ENCODE measurements around the gene TPPP2. TPM values are rescaled to one million over a fixed set of nuclear protein-coding genes. Genes with fewer than 3 reads are reported as not detected.
"Not testable (repeated sequence)": the region's sequence is repeated elsewhere in the genome, so short reads cannot be mapped to it uniquely, and the experiment has no call there.

Gene TPPP2
- not detected for total RNA-seq

DNA sequence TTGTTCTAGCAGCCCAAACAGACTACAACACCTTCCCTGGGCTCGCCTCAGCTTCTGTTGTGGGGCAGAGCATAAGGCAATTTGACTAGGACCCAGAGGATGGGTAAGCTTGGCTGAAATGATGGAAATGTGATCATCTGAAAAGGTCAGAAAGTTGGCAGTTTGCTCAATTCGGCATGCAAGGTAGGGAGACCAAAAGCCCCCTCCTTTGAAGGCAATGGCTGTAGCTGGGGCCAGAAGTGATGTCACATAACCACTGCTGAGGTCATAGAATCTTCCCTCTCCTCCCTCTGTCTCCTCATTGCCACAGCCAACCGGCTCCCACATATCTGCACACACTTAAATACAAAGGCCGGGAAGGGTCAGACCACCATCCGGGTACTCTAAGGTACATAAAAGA is at the start of gene TPPP2:
Gene TPPP2 (plus strand): TSS at position 301 of the 400 bp plus-strand sequence. CDS start 365 bp downstream, outside the sequence.
- no peaks in the 10 kb centered on the region for H3K36me3 ChIP-seq
- no peak for DNase-seq
- H3K9me3 ChIP-seq = no peaks in the 10 kb centered on the region
- peaks cover 0 to 4% (median 1%) of the 10 kb centered on the region in 4 donors for H3K27me3 ChIP-seq
- no peak within 1 kb of the TSS for H3K4me3 ChIP-seq
- peaks cover 10 to 13% (median 12%) of the 10 kb centered on the region in 4 donors for H3K4me1 ChIP-seq
- 90 to 98% methylated on average over 5 of the region's 5 CpGs for WGBS, 2 donors
- TF ChIP-seq EP300 (IDR thresholded peaks at IDR 0.05) (no peak), POLR2A (IDR thresholded peaks at IDR 0.05) (no peak), CTCF (IDR thresholded peaks at IDR 0.05) (no peak), POLR2AphosphoS5 (IDR thresholded peaks at IDR 0.05) (no peak)
- no peak for ATAC-seq (ENCODE audit: low FRiP score in 2 of 2)
- H3K27ac ChIP-seq = no peak within 1 kb of the TSS

DNA sequence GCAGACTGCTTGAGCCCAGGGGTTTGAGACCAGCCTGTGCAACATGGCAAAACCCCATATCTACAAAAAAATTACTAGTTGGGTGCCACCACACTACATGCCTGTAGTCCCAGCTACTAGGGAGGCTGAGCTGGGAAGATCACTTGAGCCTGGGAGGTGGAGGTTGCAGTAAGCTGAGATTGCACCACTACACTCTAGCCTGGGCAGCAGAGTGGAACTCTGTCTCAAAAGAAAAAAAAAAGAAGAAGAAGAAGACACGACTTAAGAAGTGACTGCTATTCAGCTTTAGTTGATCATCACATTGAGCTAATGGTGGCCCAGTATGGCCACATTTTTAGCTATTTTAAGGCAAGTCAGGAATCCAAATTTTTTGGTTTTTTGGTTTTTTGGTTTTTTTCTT is 49.1 kb upstream of the TPPP2 start:
- no peak overlapping the region for H3K27ac ChIP-seq
- no peaks in the 10 kb centered on the region for H3K4me1 ChIP-seq
- no peaks in the 10 kb centered on the region for H3K36me3 ChIP-seq
- no peak for DNase-seq
- ATAC-seq (ENCODE audit: low FRiP score in 2 of 2) = no peak
- no peaks in the 10 kb centered on the region for H3K27me3 ChIP-seq
- no peak for TF ChIP-seq EP300 (IDR thresholded peaks at IDR 0.05)
- TF ChIP-seq POLR2A (IDR thresholded peaks at IDR 0.05) = no peak
- TF ChIP-seq CTCF (IDR thresholded peaks at IDR 0.05) = no peak
- TF ChIP-seq POLR2AphosphoS5 (IDR thresholded peaks at IDR 0.05) = no peak
- H3K4me3 ChIP-seq = no peak overlapping the region
- 76 to 85% methylated on average over 1 of the region's 1 CpG for WGBS, 2 donors
- no peaks in the 10 kb centered on the region for H3K9me3 ChIP-seq

GRCh38 chr14:20982646-20983369 is 47.2 kb upstream of the TPPP2 start:
- DNase-seq = no peak
- Histone ChIP-seq H3K9me3 (no peaks in the 10 kb centered on the region), H3K4me3 (no peak overlapping the region), H3K36me3 (no peaks in the 10 kb centered on the region), H3K27me3 (no peaks in the 10 kb centered on the region), H3K27ac (no peak overlapping the region), H3K4me1 (peaks cover 0 to 5% (median 0%) of the 10 kb centered on the region in 4 donors)
- 75 to 83% methylated on average over 2 of the region's 2 CpGs for WGBS, 2 donors
- no peak for ATAC-seq (ENCODE audit: low FRiP score in 2 of 2)
- TF ChIP-seq CTCF (IDR thresholded peaks at IDR 0.05) (no peak), EP300 (IDR thresholded peaks at IDR 0.05) (no peak), POLR2A (IDR thresholded peaks at IDR 0.05) (no peak), POLR2AphosphoS5 (IDR thresholded peaks at IDR 0.05) (no peak)

DNA sequence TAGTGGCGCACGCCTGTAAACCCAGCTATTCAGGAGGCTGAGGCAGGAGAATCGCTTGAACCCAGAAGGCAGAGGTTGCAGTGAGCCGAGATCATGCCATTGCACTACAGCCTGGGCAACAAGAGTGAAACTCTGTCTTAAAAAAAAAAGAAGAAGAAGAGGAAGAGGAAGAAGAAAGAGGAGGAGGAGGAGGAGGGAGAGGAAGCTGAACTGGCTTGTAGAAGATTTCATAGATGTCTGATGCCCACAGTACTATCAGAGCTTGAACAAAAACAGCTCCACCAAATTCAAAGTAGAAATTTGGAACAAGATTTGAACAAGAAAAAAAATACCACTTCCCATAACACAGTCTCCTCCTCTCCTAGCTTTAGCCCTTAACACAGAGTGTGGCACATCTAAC is 44.4 kb upstream of the TPPP2 start:
- H3K4me3 ChIP-seq; H3K36me3 ChIP-seq; DNase-seq; ATAC-seq (ENCODE audit: low FRiP score in 2 of 2); H3K27ac ChIP-seq; H3K9me3 ChIP-seq; H3K27me3 ChIP-seq: not testable (repeated sequence)
- H3K4me1 ChIP-seq = peaks cover 13 to 15% (median 14%) of the 10 kb centered on the region in 4 donors
- WGBS, 2 donors = 86 to 92% methylated on average over 4 of the region's 4 CpGs

- peak in 1 of 2 donors; percentile 76 for ATAC-seq (ENCODE audit: low FRiP score in 2 of 2)
These were observed 43.2 kb upstream of the TPPP2 start for GRCh38 chr14:20986811-20987210.

More at GRCh38 chr14:20986811-20987210, 43.2 kb upstream of the TPPP2 start:
- Histone ChIP-seq H3K27me3 (no peaks in the 10 kb centered on the region), H3K36me3 (peaks cover 0 to 4% (median 2%) of the 10 kb centered on the region in 4 donors), H3K9me3 (no peaks in the 10 kb centered on the region), H3K4me1 (peaks cover 24 to 26% (median 26%) of the 10 kb centered on the region in 4 donors), H3K4me3 (no peak overlapping the region), H3K27ac (no peak overlapping the region)
- WGBS, 2 donors = 47 to 56% methylated on average over 2 of the region's 2 CpGs
- DNase-seq = no peak
- no peak for TF ChIP-seq EP300 (IDR thresholded peaks at IDR 0.05)
- TF ChIP-seq POLR2AphosphoS5 (IDR thresholded peaks at IDR 0.05) = no peak
- TF ChIP-seq POLR2A (IDR thresholded peaks at IDR 0.05) = no peak
- no peak for TF ChIP-seq CTCF (IDR thresholded peaks at IDR 0.05)
